Measurements from ENCODE around the gene TMPRSS4. TPM values are rescaled to one million over a fixed set of nuclear protein-coding genes. Genes with fewer than 3 reads are reported as not detected.

Gene TMPRSS4
- total and polyA plus RNA-seq, 9 of the 15 experiments (the other 6 are each of a cell fraction or from before 2014, with no cell fraction given), result 4.0 to 10.0 (median 5.6) TPM

DNA sequence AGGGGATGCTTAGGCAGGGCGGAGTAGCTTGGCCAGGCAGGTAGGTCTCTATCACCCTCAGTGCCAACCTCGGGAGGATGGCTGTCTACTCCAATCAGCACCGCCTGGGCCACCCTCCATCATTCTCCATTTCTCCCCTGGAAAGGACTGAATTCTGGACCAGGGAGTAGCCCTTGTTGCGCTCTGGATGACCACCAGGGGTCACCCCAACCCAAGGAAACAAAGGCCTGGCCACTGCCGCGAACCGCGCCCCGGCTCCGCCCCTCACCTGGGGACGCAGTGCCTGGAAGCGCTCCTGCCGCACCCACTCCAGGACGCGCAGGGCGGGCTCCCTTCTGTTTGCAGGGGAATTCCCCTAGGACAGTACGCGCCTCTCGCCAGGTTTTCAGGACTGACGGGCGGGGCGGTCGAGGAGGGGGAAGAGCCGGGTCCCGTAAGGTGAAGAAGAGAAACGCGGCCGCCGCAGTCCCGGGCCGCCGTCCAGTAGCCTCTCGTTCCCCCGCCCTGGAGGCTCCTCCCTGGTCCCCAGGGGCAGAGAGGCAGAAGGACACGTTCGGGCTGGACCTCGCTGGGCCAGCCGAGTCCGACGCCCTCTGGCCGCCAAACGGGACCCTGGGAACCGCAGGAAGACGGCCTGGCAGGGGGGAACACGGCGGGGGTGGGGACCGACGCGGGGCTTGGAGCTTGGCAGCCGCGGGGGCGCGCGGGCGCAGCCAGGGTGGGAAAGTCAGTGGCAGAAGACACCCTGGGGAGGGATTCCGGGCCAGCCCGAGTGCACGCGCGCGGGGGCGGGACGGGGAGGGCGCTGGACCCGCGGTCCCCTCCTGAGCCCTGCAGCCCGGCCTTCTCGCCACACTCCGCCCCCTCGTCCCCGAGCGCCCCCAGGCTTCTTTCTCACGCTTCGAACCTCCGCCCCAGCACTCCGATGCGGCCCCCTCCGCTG lies 68.7 kb downstream of the TMPRSS4 start (continued):
- 0 out of 2 replicates have a peak, but pooled peaks have one; percentile 31 for TF ChIP-seq MYNN (IDR thresholded peaks at IDR 0.05)
- no peak for TF ChIP-seq MYNN (CRISPR knock-in tag; IDR thresholded peaks at IDR 0.05)
- no peak for TF ChIP-seq ZNF436 (CRISPR knock-in tag; IDR thresholded peaks at IDR 0.05)
- peak; percentile 52 to 57; a peak in 3 of 4 replicates for TF ChIP-seq NRF1 (conservative IDR thresholded peaks at IDR 0.05 in 1 of 2, IDR thresholded peaks at IDR 0.05 in 1 of 2)
- TF ChIP-seq SRSF3 (IDR thresholded peaks at IDR 0.05; ENCODE audit: insufficient read depth, low read length), result no peak
- no peak for TF ChIP-seq TAF15 (IDR thresholded peaks at IDR 0.05; ENCODE audit: low read depth, low read length)
- no peak for TF ChIP-seq MEF2A (IDR thresholded peaks at IDR 0.05; ENCODE audit: control insufficient read depth, low read depth, low read length)
- TF ChIP-seq KAT2B (IDR thresholded peaks at IDR 0.05; ENCODE audit: low read depth, low read length), result no peak
- TF ChIP-seq ZNF217 (CRISPR knock-in tag; IDR thresholded peaks at IDR 0.05), result no peak
- no peak for TF ChIP-seq HCFC1 (IDR thresholded peaks at IDR 0.05; ENCODE audit: low read depth, low read length)
- peak; percentile 88 for TF ChIP-seq SP1 (CRISPR knock-in tag; IDR thresholded peaks at IDR 0.05)
- no peak for TF ChIP-seq TEAD2 (tag; IDR thresholded peaks at IDR 0.05)
- no peak for TF ChIP-seq DDX20 (tag; IDR thresholded peaks at IDR 0.05; ENCODE audit: low read depth)
- peak; percentile 56; the same call in 1 of the 2 replicates for TF ChIP-seq ATF7 (IDR thresholded peaks at IDR 0.05)
- TF ChIP-seq YY1 (IDR thresholded peaks at IDR 0.05; ENCODE audit: borderline replicate concordance in 1 of 3, control insufficient read depth in 1 of 3, extremely low read depth in 1 of 3, insufficient read depth in 3 of 3, insufficient read length in 1 of 3, insufficient replicate concordance in 2 of 3, low read depth in 1 of 3, low read length in 2 of 3), result no peak
- 0 out of 4 replicates have a peak, but pooled peaks of 1 of the 2 experiments have one; percentile 57 for TF ChIP-seq TEAD1 (CRISPR knock-in tag; IDR thresholded peaks at IDR 0.05)
- TF ChIP-seq SIN3B (IDR thresholded peaks at IDR 0.05; ENCODE audit: low read depth), result no peak
- no peak for TF ChIP-seq ZNF354B (CRISPR knock-in tag; IDR thresholded peaks at IDR 0.05)
- no peak for TF ChIP-seq KHSRP (IDR thresholded peaks at IDR 0.05)
- TF ChIP-seq POLR2A (conservative IDR thresholded peaks at IDR 0.05), result no peak
- peak; percentile 50; the same call in 1 of the 2 replicates for TF ChIP-seq TOE1 (IDR thresholded peaks at IDR 0.05; ENCODE audit: borderline replicate concordance)
- TF ChIP-seq TOE1 (CRISPR knock-in tag; IDR thresholded peaks at IDR 0.05; ENCODE audit: borderline replicate concordance, low read depth), result no peak
- TF ChIP-seq KLF10 (CRISPR knock-in tag; IDR thresholded peaks at IDR 0.05), result no peak
- no peak for TF ChIP-seq SMAD1 (IDR thresholded peaks at IDR 0.05; ENCODE audit: low read depth, low read length, partially characterized antibody)
- TF ChIP-seq CHD1 (IDR thresholded peaks at IDR 0.05; ENCODE audit: low read length), result no peak
- TF ChIP-seq, protein P1, sequence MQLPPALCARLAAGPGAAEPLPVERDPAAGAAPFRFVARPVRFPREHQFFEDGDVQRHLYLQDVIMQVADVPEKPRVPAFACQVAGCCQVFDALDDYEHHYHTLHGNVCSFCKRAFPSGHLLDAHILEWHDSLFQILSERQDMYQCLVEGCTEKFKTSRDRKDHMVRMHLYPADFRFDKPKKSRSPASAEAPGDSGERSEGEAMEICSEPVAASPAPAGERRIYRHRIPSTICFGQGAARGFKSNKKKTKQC (CRISPR knock-in tag; IDR thresholded peaks at IDR 0.05), result no peak
- peak; percentile 51; the same call in 1 of the 2 replicates for TF ChIP-seq ESRRA (IDR thresholded peaks at IDR 0.05; ENCODE audit: borderline replicate concordance, low read depth)
- no peak for TF ChIP-seq SMARCC2 (IDR thresholded peaks at IDR 0.05; ENCODE audit: low read depth)
- TF ChIP-seq ETS2 (tag; IDR thresholded peaks at IDR 0.05; ENCODE audit: borderline replicate concordance, poor library complexity, severe bottlenecking), result no peak
